ENCODE measurements around the gene XCL1.

XCL1 gene

DNA sequence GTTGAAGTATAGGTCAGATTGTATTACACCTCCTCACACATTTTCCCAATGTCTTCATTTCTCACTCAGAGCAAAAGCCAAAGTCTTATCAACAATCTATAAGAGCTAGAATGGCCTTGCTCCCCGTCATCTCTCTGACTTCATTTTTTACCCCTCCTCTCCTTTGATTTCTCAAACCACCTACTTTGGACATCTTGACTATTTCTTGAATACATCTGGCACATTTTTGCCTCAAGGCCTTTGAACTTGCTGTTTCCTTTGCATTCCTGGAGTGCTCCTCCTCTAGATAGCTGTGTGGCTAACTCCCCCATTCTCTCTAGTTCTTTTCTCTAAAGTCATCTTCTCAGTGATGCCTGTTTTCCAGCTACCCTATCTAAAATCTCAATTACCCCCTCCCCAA, 25.4 kb upstream of the XCL1 start:
- TF ChIP-seq, protein P1, sequence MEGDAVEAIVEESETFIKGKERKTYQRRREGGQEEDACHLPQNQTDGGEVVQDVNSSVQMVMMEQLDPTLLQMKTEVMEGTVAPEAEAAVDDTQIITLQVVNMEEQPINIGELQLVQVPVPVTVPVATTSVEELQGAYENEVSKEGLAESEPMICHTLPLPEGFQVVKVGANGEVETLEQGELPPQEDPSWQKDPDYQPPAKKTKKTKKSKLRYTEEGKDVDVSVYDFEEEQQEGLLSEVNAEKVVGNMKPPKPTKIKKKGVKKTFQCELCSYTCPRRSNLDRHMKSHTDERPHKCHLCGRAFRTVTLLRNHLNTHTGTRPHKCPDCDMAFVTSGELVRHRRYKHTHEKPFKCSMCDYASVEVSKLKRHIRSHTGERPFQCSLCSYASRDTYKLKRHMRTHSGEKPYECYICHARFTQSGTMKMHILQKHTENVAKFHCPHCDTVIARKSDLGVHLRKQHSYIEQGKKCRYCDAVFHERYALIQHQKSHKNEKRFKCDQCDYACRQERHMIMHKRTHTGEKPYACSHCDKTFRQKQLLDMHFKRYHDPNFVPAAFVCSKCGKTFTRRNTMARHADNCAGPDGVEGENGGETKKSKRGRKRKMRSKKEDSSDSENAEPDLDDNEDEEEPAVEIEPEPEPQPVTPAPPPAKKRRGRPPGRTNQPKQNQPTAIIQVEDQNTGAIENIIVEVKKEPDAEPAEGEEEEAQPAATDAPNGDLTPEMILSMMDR (IDR thresholded peaks at IDR 0.05; ENCODE audit: insufficient read depth, low read length, missing control alignments) = no peak
- POLR2A ChIA-PET = no interaction called here
- CTCF ChIA-PET = interaction anchor here (1.5 kb wide), 1 partner anchor 108 kb away, joined by 4 read pairs; no protein-coding TSS in a partner anchor
- no peak for DNase-seq (ENCODE audit: low read depth, low spot score)
- H3K4me3 ChIP-seq (ENCODE audit: low read depth, low read length) = no peak overlapping the region

DNA sequence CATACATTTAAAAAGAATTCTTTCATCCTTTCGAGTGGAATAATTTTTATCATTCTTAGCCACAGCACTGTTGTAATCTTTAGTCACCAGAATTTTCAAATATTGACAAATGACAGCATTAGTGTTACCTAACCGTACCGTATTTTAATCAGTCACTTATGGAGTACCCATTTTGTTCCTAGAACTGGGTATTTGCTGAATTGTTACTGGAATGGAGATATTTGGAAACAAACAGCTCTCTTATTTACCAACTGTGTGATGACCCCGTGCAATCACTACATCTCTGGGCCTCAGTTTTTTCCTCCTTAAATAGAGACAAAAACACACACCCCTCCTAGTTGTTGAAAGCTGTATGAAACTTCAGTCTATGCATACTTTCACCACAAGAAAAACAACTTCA, 24.7 kb upstream of the XCL1 start:
- no peak for DNase-seq (ENCODE audit: low read depth, low spot score)
- H3K4me3 ChIP-seq (ENCODE audit: low read depth, low read length) = no peak overlapping the region
- ChIA-PET CTCF (interaction anchor here (1.5 kb wide), 1 partner anchor 109 kb away, joined by 4 read pairs; no protein-coding TSS in a partner anchor), POLR2A (no interaction called here)
- TF ChIP-seq, protein P1 (IDR thresholded peaks at IDR 0.05; ENCODE audit: insufficient read depth, low read length, missing control alignments) = no peak

DNA sequence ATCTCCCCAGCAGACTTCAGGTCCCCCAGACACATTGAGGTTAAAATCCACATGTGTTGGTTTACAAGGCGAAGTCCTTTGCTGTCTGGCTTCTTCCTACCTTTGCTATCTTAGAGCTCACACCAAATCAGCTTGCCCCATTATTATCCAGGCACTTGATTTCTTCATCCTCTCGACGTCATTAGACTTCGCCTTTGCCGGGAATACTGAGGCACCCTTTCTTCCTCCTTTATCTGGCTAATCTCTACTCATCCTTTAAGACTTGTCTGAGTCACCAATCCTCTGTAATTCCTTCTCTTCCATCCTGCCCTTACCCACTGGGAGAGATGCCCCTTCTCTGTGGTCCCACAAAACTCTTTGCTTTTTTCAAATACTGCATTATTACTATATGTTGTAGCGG, 23.4 kb upstream of the XCL1 start:
- ChIA-PET CTCF (no interaction called here), POLR2A (no interaction called here)
- no peak for DNase-seq (ENCODE audit: low read depth, low spot score)
- TF ChIP-seq, protein P1 (IDR thresholded peaks at IDR 0.05; ENCODE audit: insufficient read depth, low read length, missing control alignments) = no peak
- H3K4me3 ChIP-seq (ENCODE audit: low read depth, low read length) = no peak overlapping the region

DNA sequence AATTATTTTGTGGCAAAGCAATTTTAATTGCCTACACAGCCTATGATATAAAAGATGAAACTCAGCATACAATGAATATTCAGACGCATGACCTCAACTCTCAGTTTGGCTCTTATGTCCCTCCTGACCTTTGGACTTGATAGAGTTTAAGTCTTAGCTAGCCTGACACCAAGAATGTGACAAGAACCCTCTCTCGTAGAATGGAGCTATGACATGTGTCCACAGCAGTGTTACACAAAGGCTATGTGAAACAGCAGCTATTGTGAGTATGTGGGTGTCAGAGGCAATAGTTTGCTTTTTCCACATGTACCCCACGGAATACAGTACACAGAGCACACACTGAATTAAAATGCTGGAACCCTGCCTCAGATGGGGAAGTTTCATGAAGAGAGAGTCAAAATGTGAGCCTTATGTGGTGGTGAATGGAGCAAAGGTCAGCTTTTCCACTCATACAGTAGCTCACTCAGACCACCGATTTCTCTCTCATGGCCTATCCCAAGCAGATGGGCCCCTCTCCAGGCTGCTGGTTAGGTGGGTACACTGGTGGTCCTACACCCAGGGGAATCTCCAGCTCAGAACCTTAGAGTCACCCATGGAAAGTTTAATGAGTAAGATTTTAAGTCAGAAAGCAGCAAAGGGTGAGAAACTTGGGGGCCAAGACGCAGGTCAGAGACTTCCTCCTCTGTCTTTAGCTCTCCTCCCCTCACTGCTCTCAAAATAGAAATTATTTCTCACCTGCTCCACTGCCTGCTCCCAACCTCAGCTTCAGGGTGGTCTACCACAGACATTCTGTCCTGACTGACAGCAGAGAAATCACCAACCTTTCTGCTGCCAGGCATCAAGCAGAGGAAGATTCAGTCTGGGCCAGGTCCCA, 22.5 kb upstream of the XCL1 start:
- CTCF ChIA-PET = no interaction called here
- TF ChIP-seq, protein P1 (IDR thresholded peaks at IDR 0.05; ENCODE audit: insufficient read depth, low read length, missing control alignments) = no peak
- POLR2A ChIA-PET = no interaction called here
- DNase-seq (ENCODE audit: low read depth, low spot score) = no peak
- no peak overlapping the region for H3K4me3 ChIP-seq (ENCODE audit: low read depth, low read length)

DNA sequence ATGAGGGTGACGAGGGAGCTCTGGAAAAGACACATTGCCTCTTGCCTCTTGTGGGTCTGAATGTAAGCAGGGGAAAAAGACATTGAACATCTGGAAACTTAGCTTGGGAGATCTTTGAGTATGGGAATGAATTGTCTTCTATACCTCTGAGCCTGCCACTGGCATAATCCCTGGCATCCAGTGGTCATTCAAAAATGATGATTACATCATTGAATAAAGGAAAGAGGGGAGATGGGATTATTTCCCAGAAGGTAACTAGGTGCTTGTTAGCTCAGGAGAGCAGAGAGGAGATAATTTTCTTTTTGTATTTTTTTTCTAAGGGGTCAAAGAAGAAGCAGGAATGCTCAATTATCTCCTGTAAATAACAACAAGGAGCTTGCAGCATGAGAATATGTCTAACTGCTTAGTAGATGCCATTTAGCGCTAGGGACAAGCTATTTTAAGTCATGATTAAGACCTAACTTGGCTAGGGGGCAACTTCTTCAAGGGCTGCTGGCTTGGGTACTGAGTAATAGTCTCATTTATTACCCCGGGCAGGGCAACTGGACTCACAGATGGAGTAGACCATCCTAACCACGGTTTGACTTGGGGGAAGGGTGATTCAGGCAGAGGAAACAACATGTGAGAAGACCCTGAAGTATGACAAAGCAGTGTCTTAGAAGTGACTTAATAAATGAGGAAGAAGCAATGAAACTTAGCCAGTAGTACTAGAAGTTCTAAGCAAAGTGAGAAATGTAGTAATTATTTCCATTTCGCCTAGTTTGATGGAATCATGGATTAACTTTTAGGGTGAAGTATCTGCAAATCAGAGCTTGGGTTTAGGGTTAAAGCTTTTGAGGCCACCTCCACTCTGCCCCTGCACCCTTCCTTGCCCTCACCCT, 21.6 kb upstream of the XCL1 start:
- no peak for DNase-seq (ENCODE audit: low read depth, low spot score)
- no peak overlapping the region for H3K4me3 ChIP-seq (ENCODE audit: low read depth, low read length)
- TF ChIP-seq, protein P1 (IDR thresholded peaks at IDR 0.05; ENCODE audit: insufficient read depth, low read length, missing control alignments) = no peak
- CTCF ChIA-PET = no interaction called here
- POLR2A ChIA-PET = no interaction called here

DNA sequence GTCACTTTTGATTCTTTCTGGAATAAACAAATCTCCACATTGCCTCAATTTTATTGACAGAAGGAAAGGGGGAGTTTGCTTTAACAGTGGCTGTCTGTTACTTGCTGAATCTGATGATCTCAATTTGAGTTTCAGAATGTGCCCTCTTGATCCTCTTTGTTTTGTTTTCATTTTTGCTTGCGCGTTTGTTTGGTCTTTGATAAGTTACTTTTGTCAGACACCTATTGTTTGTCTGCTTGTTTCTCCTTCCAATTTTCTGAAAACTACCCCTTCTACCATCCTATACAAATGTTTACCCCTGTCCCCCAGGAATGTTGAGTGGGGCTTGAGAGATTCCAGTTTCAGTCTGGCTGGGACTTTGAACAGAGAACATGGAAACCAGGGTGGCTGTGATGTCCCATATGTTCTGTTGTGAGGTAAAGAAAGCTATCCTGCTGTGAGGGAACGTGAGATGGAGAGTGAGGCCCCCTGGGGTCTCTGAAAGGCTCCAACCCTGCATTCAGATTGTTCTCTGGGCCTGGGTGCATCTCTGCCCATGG, 20.8 kb upstream of the XCL1 start:
- no peak overlapping the region for H3K4me3 ChIP-seq (ENCODE audit: low read depth, low read length)
- TF ChIP-seq, protein P1 (IDR thresholded peaks at IDR 0.05; ENCODE audit: insufficient read depth, low read length, missing control alignments) = no peak
- ChIA-PET POLR2A (no interaction called here), CTCF (interaction anchor here (1.7 kb wide), 1 partner anchor 212 kb away, joined by 6 read pairs; no protein-coding TSS in a partner anchor)
- DNase-seq (ENCODE audit: low read depth, low spot score) = no peak
